GM19099 (cell line): ENCODE measurements around the gene SPINT2.

Source experiments
- POLR2A ChIP-seq: IDR thresholded peaks from 3 replicates; pipeline ENCODE4 v1.6.1; 2011; ENCODE audit warnings: low read depth; ENCODE audit not compliant: insufficient read length; ENCODE audit errors: extremely low read depth

Gene SPINT2

GRCh38 chr19:38229585-38230073 lies 34.7 kb upstream of the SPINT2 start:
- no peak for TF ChIP-seq POLR2A

GRCh38 chr19:38231918-38232317 lies 32.5 kb upstream of the SPINT2 start:
- TF ChIP-seq POLR2A, result no peak

GRCh38 chr19:38233740-38234251 lies 30.6 kb upstream of the SPINT2 start:
- TF ChIP-seq POLR2A, result no peak

- no peak for TF ChIP-seq POLR2A
Measured at GRCh38 chr19:38234615-38235014, 29.8 kb upstream of the SPINT2 start.

GRCh38 chr19:38239816-38240215 lies 24.6 kb upstream of the SPINT2 start:
- TF ChIP-seq POLR2A, result no peak

GRCh38 chr19:38243279-38243673 lies 21.1 kb upstream of the SPINT2 start:
- no peak for TF ChIP-seq POLR2A

- no peak for TF ChIP-seq POLR2A
Measured at GRCh38 chr19:38245826-38246498, 18.4 kb upstream of the SPINT2 start.

GRCh38 chr19:38247126-38247525 lies 17.2 kb upstream of the SPINT2 start:
- no peak for TF ChIP-seq POLR2A

GRCh38 chr19:38247734-38248268 lies 16.6 kb upstream of the SPINT2 start:
- TF ChIP-seq POLR2A, result no peak

- no peak for TF ChIP-seq POLR2A
Measured at GRCh38 chr19:38248421-38248820, 16.0 kb upstream of the SPINT2 start.

GRCh38 chr19:38250428-38250820 lies 13.9 kb upstream of the SPINT2 start:
- no peak for TF ChIP-seq POLR2A

GRCh38 chr19:38250821-38251563 lies 13.4 kb upstream of the SPINT2 start:
- TF ChIP-seq POLR2A, result no peak

- no peak for TF ChIP-seq POLR2A
Measured at GRCh38 chr19:38251564-38252051, 12.8 kb upstream of the SPINT2 start.

GRCh38 chr19:38252385-38252784 lies 12.0 kb upstream of the SPINT2 start:
- TF ChIP-seq POLR2A, result no peak

GRCh38 chr19:38252941-38253691 lies 11.3 kb upstream of the SPINT2 start:
- TF ChIP-seq POLR2A, result no peak
